GM19468 (cell line): Measurements from ENCODE around the gene MS4A18.

Source experiments
- ATAC-seq: cut with Tn5 transposase; IDR thresholded peaks from one replicate; pipeline ENCODE4 v1.9.1; 2021; ENCODE audit warnings: mild to moderate bottlenecking, moderate library complexity, moderate number of reproducible peaks; ENCODE audit not compliant: unreplicated experiment; ENCODE audit errors: extremely low read depth

The MS4A18 gene

DNA sequence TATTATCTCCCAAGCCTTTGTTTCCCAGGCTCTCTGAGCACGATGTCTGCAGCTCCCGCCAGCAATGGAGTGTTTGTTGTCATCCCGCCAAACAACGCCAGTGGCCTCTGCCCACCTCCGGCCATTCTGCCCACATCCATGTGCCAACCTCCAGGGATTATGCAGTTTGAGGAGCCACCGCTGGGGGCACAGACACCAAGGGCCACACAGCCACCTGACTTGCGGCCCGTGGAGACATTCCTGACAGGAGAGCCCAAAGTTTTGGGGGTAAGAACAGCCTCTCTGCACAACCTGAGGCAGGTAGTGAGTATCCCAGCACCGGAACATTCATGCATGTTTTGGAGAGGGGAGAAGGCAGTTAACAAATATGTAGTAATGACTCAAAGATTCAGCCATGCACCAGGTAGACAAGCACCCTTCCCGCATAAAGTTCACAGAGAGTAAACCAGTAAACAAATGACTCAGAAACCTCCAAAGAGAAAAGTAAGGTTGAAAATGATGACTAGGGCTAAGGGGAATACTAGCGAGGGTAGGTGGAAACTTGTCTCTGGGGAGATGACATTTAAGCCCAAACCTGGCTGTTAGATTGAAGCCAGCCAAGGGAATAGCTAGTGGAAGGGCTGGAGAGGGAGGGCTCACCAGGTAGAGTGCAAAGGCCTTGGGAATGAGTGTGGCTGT lies 39.3 kb downstream of the MS4A18 start:
- ATAC-seq = no peak

DNA sequence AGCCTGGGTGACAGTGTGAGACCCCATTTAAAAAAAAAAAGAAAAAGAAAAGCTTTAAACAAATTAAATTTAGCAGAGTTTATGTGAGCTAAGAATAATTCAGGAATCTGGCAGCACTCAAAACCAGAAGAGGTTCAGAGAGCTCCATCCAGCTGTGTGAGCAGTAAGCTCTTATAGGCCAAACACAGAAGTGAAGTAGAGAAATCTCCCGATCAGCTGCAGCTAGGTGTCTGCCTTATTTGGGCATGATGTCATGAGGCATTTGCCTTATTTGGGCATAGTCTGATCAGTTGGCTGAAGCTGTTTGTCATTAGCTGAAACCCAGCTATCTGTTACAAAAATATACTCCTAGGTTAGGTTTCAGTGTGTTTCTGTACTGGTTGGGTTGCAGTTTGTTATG lies 40.4 kb downstream of the MS4A18 start:
- no peak for ATAC-seq

DNA sequence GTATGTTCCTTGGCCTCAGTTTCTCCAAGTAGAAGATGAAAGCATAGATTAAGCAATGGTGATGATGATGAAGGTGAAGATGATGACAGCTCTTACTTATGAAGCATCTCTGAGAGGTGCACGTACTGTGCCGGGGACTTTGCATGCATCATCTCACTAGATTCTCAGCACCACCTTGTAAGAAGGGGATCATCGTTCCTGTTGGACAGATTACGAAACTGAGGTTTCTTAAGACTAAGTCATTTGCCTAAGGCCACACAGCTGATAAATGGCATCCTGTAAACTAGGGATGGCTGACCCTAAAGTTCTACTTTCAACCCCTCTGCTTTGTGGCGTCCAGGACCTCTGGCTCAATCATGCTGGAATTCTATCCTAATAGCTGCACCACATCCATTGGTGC lies 40.8 kb downstream of the MS4A18 start:
- ATAC-seq = no peak

GRCh38 chr11:60766547-60766946 lies 42.0 kb downstream of the MS4A18 start:
- ATAC-seq = no peak

- ATAC-seq = no peak
These were observed 42.9 kb downstream of the MS4A18 start for GRCh38 chr11:60767388-60767811.

DNA sequence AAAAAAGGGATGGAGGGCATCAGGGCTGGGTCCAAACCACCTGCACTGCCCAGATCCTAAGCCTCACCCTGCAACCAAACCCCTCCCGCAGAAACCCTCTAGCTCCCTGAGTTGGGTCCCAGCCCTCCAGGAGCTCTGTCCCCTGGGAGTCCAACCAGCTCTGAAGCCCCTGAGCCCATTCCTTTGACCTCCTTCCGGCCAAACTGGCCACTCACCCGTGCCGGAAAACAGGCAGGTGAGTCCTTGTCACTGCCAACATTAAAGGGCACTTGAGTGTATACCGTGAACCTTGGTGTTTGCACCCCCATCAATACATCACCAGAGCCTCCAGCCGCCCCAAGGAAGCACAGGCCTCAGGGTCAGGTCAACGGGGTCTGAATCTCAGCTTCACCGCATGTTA lies 43.7 kb downstream of the MS4A18 start:
- ATAC-seq = no peak

DNA sequence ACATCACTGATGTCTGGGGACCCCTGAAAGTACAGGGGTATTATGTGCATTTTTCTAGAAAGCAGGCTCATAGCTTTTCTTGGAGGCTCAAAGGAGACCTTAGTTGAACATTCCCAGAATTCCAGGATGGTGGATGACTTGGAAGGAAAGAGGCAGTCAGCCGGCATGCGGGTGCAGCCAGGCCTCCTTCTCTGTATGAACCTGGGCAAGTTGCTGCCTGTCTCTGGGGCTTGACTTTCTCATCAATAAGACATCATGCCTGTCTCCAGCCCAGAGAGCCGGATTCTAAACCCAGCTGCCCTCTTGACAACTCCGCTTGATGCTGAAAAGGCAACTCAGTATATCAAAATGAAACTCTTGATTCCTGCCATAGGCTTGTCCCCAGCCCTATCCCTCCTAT lies 44.8 kb downstream of the MS4A18 start:
- ATAC-seq = no peak

DNA sequence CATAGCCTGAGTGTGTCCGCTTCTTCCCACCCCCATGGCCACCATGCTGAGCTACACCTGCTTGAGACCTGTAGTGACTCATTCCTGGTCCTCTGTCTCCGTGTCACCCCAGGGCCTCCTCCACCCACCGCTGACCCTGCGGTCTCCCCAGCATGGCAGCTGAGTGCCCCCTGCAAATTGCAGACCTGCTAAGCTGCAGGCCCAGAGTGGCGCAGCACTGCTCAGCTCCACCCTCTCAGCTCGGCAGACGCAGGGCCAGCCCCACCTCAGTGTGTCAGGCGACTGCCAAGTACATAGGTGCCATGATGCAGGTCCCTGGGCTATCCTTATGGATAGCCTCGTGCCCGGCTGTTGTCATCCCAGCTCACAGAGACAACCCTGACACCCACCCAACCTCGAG lies 45.3 kb downstream of the MS4A18 start:
- no peak for ATAC-seq

DNA sequence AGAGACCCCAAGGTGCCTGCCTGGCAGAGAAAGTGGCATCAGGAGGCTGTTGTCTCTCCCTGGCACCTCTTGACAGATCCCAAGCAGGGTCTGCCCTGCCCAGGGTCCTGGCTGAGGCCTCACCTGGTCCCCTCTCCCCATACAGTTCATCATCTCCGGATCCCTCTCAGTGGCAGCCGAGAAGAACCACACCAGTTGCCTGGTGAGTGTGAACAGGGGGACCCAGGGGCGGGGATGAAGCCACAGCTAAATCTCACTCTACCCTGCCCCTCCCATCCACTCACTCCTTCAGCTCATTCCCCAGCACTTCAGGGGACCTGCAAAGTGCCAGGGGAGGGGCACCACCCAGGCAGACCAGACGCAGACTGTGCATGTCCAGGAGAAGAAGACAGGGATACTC lies 46.6 kb downstream of the MS4A18 start:
- ATAC-seq = no peak

DNA sequence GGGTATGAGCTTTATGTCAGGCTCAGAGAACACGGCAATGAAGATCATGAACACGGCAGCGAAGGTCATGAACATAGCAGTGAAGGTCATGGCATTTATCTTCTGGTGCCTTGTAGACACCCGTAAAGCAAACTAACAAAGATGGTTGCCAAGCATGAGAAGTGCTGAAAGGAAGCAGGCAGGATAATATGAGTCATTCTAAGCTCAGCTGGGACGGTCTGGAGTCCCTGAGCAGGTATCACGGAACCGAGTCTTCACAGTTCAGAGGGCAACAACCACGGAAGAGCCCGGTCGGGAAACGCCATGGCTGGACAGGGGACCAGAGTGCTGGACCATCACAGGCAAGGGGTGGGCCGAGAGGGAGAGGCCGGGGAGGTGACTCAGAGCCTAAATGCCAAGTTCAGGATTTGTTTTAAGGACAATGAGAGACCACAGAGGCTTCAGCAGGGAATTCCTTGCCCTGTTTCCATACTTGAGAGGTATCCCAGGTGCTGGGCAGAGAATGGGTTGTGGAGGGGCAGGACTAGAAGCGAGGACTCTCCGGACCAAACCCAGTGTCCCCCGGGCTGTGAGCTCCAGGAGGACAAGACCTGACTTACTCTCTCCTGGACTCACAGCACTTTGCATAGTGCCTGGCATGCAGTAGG lies 47.5 kb downstream of the MS4A18 start:
- no peak for ATAC-seq

GRCh38 chr11:60772666-60773065 lies 48.1 kb downstream of the MS4A18 start:
- no peak for ATAC-seq

GRCh38 chr11:60774726-60775125 lies 50.2 kb downstream of the MS4A18 start:
- ATAC-seq = no peak

DNA sequence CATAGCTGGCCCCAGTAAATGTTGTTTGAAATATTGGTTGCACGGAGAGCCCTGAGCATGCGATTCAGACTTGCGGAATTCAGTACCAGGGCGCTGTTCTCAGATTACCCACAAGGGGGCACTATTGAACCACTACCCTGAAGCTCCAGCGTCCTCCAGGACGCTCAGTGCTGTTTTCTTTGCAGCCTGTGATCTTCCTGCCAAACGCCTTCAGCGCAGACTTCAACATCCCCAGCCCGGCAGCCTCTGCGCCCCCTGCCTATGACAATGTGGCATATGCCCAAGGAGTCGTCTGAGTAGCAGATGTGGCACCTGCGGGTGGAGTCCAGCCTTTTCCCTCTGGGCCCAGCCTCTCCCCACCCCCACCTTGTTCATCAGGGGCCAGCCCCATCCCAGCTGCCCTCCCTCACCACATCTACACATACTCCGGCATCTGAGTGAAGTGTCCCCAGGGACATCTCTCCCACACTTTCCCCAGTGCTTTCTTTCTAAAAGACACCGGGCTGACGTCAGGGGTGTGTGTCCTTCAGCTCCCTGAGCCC lies 51.0 kb downstream of the MS4A18 start:
- ATAC-seq = peak; percentile 64

- ATAC-seq = no peak
These were observed 51.6 kb downstream of the MS4A18 start for GRCh38 chr11:60776167-60776566.

- ATAC-seq = no peak
These were observed 52.6 kb downstream of the MS4A18 start for GRCh38 chr11:60777106-60777505.

- no peak for ATAC-seq
These were observed 53.1 kb downstream of the MS4A18 start for GRCh38 chr11:60777572-60777971.

DNA sequence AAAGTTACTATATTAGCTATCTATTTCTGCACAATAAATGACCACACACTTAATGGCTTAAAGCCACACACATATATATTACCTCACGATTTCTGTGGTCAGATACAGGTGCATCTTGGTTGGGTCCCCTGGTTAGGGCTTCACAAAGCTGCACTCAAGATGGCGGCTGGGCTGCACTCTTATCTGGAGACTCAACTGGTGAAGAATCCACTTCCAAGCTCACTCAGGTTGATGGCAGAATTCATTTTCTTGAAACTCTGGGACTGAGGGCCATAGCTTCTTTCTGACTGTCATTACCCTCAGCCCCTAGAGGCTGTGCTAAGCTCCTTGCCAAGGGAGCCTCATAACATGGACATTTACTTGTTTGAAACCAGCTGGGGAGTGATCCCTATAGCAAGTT lies 55.5 kb downstream of the MS4A18 start:
- ATAC-seq = no peak

- ATAC-seq = no peak
These were observed 56.3 kb downstream of the MS4A18 start for GRCh38 chr11:60780774-60781173.

GRCh38 chr11:60781286-60781980 lies 56.9 kb downstream of the MS4A18 start:
- ATAC-seq = no peak

DNA sequence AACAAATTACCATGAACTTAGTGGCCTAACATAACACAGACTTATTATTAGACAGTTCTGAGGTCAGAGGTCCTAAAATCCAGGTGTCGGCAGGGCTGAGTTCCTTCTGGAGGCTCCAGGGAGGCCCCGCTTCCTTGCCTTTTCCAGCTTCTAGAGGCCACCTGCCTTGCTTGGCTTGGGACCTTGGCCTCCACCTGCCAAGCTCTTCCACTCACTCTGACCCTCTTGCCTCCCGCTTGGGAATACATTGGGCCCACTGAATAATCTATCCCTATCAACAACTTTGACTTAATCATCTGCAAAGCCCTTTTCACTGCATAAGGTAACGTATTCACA lies 57.4 kb downstream of the MS4A18 start:
- no peak for ATAC-seq

DNA sequence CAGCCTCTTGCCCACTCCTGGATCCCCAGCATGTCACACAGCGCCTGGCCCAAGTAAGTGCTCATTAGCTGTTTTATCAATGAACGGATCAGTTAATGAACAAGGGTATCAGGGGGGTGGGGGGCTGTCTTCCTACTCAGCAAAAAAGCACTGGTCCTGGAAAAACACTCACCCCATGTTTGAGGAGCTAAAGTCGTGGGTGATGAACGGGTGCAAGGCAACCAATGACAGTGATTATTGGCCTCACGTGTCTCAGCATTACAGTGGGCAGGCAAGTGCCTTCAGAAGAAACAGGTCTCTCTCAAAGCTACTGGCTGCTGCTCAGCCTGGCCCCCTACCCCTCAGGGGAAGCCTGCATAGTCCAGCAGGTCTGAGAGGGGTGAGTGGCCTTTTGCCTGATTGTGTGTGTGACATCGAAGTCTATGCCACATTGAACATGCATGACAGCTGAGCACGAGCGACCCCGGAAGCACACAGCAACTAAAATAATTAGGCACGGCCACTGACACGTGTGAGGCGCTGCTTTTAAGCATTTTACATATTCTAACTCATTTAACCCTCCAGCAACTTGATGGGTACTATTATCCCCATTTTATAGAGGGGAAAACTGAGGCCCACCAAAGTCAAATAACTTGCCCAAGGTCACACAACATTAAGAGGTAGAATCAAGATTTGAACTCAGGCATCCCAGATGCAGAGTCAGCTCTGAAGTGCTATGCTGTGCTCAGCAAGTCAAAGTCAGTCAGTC lies 58.0 kb downstream of the MS4A18 start:
- ATAC-seq = no peak
